A204.1 (cell line): ENCODE measurements around the gene TCN1.
"Not testable (repeated sequence)": the region's sequence is repeated elsewhere in the genome, so short reads cannot be mapped to it uniquely, and the experiment has no call there.

ENCODE experiments used
- FAIRE-seq: peaks from 2 replicates; lab custom pipeline; 2012; peaks lifted over from hg19 to GRCh38; lab: Jason Lieb, UNC

The TCN1 gene, protein sequence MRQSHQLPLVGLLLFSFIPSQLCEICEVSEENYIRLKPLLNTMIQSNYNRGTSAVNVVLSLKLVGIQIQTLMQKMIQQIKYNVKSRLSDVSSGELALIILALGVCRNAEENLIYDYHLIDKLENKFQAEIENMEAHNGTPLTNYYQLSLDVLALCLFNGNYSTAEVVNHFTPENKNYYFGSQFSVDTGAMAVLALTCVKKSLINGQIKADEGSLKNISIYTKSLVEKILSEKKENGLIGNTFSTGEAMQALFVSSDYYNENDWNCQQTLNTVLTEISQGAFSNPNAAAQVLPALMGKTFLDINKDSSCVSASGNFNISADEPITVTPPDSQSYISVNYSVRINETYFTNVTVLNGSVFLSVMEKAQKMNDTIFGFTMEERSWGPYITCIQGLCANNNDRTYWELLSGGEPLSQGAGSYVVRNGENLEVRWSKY

DNA sequence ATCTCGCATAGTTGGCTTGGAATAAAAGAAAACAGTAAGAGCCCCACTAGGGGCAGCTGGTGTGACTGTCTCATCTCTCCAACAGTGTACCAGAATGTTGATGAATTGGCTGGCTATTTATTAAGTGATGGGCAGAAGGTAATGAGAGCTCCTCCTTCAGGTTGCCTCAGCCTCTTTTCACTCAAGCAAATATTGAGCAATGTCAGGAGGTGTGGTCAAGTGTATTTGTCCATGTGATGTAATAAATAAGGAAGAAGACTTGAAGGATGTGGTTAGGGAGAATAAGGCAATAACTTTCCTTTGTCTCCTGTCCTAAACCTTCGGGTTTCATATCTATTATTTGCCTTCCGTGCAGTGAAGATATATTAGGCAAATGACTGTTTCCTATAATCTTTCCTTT is at the start of gene TCN1:
TSS of gene TCN1 (minus strand) at position 91 of the 400 bp plus-strand sequence. CDS start at position 74, 17 bp downstream.
- no peak for FAIRE-seq

DNA sequence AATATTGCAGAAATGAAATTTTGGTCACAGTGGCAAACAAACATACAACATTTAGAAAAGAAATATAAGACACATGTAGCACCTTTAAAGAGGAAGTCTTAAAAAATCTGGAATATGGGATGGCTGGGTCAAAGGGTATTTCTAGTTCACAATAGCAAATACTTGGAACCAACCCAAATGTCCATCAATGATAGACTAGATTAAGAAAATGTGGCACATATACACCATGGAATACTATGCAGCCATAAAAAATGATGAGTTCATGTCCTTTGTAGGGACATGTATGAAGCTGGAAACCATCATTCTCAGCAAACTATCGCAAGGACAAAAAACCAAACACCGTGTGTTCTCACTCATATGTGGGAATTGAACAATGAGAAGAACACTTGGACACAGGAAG is 37.3 kb upstream of the TCN1 start:
- not testable (repeated sequence) for FAIRE-seq

DNA sequence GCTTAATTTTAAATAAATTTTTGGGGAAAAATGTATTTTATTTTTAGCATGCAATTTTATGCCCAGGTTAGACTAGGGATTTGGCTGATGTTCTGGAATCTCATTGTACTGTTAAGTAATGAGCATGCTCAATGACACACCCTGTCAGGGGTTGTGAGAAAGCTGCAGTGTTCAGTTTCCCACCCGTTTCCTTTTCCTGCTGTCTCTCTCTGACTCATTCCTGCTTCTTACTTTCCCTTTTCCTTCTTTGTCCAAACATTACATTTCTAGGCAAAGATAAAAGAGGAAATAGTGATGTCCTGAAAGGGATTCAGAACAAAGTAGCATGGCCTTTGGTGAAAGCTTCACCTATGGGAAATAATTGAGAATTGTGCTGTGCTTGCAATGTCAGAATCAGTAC is 35.0 kb upstream of the TCN1 start:
- FAIRE-seq = no peak

DNA sequence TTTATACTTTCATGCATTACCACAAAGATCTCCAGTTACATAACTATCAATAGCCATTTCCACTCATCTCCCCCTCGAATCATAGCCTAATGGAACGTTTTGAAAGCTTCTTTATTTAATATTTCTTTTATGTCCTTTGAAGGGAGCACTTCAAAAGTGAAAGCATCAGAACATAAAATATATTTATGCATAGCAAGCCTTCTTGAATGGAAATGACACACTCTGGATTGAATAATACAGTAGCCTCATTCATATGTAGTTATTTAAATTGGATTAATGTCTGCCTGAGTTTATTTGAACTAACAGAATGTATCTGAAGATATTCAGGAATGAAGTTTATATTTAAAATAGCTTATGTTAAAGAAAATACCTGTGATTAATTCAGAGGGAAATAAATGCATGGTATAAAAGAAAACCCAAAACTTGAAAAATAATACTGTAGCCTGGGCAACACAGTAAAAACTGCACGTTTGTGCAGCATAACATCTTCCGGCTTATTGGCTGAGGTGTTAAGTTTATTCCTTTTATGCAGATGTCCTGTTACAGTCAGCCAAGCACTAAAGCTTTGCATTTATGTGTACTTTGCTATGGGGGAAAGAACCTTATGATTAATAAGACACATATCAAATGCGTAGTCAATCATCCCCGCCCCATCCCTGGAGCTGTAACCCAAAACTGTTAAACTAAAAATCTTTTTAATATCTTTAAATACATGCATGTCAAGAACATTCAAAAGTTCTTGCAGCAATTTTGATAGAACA is 34.3 kb upstream of the TCN1 start:
- no peak for FAIRE-seq

DNA sequence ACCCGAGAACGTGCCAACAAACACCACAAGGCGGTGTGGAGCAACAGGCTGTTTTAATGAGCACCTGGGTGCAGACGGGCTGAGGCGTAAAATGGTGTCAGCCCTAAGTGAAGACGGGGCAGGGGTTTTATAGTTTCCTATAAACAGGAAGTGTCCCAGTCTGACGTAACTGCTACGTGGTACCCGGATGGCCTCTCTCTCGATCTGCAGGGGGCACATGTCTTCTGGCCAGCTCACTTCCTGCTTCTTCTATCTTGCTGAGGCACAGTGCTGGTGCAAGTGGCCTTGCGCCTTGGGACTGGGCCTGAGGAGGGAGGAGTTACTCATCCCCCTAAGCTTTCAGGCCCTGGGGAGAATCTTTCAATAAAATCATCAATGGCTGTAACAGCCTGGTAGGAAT is 33.2 kb upstream of the TCN1 start:
- FAIRE-seq = no peak

DNA sequence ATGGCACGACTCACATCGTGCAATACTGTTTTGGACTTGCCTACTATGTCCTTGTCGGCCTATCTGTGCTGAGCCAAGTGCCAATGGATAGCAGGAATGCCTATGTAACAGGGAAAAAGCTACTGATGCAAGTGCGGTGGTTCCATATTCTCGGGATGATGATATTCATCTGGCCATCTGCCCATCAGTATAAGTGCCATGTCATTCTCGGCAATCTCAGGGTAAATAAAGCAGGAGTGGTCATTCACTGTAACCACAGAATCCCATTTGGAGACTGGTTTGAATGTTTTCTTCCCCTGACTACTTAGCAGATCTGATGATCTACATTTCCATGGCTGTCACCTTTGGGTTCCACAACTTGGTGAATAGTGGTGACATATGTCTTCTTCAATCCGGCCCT is 32.4 kb upstream of the TCN1 start:
- FAIRE-seq = no peak

DNA sequence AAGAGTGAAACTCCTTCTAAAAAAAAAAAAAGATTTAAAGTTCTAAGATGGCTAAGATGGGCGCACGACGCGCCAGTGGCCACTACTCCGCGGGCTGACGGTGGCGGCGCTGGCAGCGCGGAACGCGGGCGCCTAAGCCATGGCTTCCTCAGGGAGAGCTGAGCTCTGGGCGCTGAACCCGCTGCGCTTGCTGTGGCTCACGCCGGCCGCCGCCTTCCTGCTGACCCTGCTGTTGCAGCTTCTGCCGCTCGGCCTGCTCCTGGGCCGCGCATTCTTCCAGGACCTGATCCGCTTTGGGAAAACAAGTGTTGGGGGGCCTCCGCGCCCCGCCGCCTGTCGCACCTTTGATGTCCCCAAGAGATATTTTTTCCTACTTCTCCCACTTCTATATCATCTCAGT is 31.8 kb upstream of the TCN1 start:
- FAIRE-seq = no peak

DNA sequence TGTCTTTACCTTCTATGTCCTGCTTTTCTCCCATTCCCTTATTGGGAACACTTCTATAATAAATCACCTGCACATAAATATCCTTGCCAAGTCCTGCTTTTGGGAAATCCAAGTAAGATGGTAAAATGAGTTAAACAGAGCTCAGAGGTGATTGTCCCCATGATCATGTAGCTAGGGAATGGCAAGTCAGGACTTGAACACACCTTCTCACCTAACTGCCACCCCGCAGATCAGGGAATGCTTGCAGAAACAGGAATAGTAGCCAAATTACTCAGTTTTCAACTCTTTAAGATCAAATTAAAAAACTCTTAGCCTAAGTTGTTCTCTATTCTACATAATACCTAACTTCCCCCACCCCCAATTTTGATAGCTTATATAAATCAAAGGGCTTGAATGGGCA is 28.3 kb upstream of the TCN1 start:
- no peak for FAIRE-seq

DNA sequence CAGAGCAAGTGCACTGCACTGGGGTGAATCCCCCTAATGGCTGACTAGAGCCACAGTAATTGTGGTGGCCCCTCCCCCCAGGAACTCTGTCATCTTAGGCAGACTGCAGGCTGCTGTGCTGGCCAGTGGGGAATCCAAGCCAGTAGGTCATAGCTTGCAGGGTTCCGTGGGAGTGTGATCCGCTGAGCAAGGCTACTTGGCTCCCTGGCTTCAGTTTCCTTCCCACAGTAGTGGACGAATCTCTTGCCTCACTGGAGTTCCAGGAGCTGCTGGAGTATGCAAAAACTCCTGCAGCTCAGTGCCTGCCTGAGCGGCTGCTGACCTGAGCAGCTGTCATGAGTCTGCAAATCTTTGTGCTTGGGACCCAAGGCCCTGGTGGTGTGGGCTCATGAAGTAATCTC is 25.5 kb upstream of the TCN1 start:
- no peak for FAIRE-seq

DNA sequence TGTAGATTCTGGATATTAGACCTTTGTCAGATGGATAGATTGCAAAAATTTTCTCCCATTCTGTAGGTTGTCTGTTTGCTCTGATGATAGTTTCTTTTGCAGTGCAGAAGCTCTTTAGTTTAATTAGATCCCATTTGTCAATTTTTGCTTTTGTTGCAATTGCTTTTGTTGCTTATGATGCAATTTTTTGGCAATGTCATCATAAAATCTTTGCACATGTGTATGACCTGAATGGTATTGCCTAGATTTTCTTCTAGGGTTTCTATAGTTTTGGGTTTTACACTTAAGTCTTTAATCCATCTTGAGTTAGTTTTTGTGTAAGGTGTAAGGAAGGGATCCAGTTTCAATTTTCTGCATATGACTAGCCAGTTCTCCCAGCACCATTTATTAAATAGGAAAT is 20.9 kb upstream of the TCN1 start:
- FAIRE-seq = not testable (repeated sequence)

DNA sequence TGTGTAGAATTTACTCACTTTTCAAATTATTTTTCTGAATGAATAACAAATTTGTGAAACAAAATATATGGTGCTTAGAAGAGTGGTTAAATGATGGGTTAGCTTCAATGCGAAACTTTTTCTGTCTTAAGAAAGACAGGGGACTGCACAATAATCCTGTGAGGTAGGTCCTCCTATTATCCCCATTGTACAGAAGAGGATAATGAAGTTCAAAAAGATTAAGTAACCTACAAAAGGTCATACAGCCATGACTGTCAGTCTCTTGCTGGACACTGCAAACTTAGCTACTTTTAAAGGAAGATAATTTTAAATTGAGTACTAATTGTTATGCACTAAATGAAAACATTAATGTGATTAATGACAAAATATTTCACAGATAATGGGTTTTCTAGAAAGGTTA is 17.3 kb upstream of the TCN1 start:
- FAIRE-seq = no peak

DNA sequence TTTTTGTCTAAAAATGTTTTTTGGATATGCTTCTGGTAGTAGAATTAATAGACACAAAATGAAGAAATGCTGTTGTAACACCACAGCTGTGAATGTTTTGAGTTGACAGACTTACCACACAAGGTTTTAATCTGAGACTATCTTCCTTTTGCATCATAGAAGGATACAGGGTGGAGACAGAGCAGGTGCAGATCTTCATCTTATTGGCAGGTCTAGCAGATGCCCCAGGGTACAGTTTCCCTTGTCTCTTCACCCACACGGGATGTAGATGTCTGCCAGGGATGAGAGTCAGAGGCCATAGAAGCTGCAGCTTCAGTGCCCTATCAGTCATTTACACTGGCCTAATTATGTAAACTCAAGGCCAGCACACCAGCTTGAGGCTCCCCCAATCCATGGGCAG is 13.3 kb upstream of the TCN1 start:
- FAIRE-seq = no peak

DNA sequence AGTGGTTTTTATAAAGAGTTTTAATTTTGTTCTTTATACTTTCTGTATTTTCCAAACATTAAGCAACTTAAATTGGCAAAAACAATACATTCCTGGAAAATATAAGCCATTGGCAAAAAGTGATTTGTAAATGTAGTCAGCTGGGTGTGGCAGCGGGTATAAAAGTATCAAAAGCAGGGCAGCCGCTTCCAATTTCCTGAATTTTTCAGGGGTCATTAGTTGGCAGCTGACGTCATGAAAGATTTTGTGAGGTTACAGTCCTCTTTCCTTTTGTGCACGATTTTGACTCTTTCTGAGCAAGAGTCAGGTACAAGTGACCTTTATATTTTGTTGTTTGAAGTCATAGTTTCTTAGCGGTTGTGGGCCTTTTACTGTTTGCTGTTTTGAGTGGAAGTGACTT is 12.3 kb upstream of the TCN1 start, which contains the start of gene OOSP3:
TSS of gene OOSP3 (plus strand) at position 208 of the 400 bp plus-strand sequence. CDS start at position 235, 27 bp downstream.
- no peak for FAIRE-seq

DNA sequence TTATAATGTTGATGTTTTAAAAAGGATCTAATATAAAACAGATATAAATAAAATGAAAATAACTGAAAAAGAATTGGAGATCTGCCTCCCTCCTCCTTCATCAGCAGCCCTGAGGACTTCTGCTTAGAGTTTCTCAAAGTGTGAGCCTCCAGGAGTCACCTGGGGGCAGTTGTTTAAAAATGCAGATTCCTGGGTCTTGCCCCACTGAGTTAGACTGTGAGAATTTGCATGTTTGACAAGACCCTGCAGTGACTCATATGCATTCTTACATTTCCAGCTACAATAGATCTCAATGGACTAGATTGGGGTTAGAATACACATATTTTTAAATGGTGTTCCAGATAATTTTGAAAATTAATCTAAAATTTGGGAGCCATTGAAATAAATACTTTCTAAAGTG is 11.5 kb upstream of the TCN1 start:
- no peak for FAIRE-seq

DNA sequence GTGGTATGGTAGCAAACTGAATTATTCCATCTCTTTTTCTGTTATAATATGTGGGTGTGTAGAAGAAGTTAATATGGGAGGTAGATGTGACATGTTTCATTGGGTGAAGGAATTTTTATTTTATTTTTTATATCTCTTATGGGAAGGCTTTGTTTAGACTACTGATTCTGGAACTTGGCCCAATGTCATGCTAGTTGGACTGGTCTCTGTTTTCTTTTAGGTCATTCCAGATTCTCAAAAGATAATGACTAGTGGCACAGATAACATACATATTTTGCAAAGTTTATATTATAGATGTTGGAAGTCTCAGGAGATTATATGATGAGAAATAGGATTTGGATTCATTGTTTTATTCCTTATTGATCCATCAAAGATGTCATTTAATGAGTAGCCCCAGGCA is 11.0 kb upstream of the TCN1 start:
- no peak for FAIRE-seq

DNA sequence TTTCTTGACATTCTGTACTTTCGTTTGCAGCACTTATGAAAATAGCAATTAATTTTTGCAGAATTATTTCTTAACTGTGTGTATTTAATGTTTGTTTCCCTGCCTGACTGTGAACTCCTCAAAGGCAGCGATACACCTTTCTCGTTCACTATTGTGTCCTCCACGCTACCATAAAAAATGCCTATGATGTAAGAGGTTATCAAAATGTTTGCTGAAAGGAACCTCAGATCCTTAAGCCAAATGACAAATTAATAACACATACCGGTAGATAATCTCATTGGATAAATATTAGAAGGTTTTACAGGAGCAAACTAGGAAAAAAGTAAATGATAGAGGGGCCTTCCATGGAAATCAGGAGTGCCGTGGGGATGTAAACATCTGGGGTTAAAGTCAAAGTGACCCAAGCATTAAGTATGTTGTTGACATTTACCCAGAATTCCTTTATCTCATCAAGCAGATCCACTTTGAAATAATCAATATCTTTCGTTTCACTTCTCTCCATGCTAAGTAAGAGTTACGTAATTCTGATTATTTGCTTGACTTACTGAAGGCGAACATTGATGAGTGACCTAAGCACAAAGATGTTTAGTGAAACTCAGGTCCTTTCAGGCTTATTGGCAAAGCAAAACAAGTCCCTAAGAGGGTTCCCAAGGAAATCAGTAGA is 9.7 kb upstream of the TCN1 start:
- no peak for FAIRE-seq

DNA sequence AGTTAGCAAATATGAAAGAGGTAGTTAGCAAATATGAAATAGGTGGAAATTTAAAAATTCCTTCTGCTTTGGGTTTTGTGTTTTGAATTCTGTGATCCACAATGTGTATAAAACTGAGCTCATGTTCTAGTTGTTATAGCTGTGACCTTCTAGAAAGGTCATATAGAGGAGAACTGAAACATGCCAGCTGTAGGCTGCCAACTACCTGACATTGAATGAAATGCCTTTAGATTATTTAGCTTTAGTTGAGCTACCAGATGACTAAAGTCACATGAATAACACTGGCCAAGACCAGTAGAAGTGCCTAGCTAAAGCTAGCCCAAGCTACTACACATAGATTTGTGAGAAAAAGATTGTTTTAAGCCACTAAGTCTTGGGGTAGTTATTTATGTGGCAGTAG is 5.8 kb upstream of the TCN1 start:
- no peak for FAIRE-seq

DNA sequence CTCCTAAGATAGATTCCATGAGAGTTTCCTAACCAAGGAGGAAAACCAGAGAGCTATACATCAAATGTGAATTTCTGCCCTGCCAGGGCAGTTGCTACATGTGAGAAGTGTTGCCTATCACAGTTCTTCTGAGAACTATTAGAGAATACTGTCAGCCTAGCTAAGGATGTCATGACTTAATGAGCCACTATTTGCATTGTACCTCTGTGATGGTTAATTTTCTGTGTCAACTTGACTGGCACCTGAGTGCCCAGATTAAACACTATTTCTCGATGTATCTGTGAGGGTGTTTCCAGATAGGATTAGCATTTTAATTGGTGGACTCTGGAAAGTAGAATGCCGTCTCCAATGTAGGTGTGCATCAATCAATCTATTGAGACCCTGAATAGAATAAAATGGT is 1.7 kb upstream of the TCN1 start:
- FAIRE-seq = no peak

DNA sequence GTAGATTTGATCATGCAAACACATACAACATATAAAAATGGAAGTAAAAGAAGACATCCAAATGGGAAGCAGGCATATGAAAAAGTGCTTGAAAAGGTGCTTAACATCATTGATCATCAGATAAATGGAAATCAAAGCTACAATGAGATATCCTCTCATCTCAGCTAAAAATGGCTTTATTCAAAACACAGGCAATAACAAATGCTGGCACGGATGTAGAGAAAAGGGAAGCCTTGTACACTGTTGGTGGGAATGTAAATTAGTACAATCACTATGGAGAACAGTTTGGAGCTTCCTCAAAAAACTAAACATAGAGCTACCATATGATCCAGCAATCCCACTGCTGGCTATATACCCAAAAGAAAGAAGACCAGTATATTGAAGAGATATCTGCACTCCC is 549 bp upstream of the TCN1 start:
- no peak for FAIRE-seq

DNA sequence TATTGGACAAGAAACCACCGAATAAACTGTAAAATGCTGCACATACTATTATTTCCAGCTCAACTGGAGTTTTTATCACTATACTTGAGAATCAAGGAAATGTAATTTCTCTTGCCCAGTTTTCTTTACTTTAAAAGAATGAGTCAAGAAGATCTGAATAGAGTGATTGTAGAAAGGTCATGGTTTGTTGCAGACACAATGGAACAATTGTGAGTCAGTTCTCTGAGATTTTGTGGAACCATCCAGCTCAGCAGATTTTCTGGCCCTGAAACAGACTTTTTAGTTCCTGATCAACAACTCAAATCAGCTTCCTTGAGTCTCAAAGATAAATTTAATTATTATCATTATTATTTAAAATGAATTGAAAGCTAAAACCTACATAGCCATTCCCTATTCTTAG is 1.3 kb downstream of the TCN1 start:
- FAIRE-seq = no peak

DNA sequence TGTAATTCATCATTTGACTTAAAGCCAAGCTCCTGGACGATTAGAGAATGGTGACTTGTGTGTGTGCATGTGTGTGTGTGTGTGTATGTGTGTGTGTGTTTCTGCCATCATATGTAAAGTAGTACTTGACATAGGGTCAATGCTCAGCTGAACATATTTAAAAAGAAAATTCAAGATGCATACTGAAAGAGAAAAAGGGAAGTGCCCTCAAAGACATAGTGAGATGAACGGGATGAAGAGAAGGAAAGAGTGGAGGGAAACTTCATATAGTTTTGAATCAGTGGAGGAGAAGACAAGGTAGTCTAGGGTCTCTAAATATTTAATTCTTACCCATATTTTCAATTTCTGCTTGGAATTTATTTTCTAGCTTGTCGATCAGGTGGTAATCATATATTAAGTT is 4.0 kb downstream of the TCN1 start:
- FAIRE-seq = no peak

DNA sequence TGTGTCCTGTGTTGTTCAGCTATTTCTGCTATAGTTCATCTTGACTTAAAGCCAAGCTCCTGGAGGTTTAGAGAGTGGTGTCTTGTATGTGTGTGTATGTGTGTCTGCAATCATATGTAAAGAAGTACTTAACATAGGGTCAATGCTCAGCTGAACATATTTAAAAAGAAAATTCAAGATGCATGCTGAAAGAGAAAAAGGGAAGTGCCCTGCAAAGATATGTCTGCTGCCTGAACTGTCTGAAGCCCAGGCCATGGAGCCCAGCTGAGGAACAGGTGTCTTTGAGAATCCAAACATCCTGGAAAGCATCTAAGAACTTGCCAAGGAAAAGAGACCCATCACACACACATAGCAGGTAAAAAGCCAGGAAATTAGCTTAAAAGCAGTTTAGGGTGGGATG is 6.6 kb downstream of the TCN1 start:
- FAIRE-seq = no peak
